ENCODE data around the gene DIDO1.
A peak's percentile ranks its signal among the peaks of the same experiment; 100 is the strongest.

The DIDO1 gene

GRCh38 chr20:62949962-62950361 is 23.7 kb upstream of the DIDO1 start:
- DNase-seq: no peak

GRCh38 chr20:62949153-62949821 is 23.0 kb upstream of the DIDO1 start:
- no peak for DNase-seq

GRCh38 chr20:62947532-62948300 is 21.4 kb upstream of the DIDO1 start:
- no peak for DNase-seq

- no peak for DNase-seq
These were observed 20.6 kb upstream of the DIDO1 start for GRCh38 chr20:62946918-62947317.

- DNase-seq: no peak
These were observed 19.6 kb upstream of the DIDO1 start for GRCh38 chr20:62945771-62946339.

- DNase-seq: no peak
These were observed 18.4 kb upstream of the DIDO1 start for GRCh38 chr20:62944746-62945145.

- no peak for DNase-seq
These were observed 17.9 kb upstream of the DIDO1 start for GRCh38 chr20:62944184-62944583.

- DNase-seq: no peak
These were observed 17.1 kb upstream of the DIDO1 start for GRCh38 chr20:62943396-62943795.

GRCh38 chr20:62942456-62942855 is 16.2 kb upstream of the DIDO1 start:
- DNase-seq: no peak

GRCh38 chr20:62941792-62942191 is 15.5 kb upstream of the DIDO1 start:
- no peak for DNase-seq

GRCh38 chr20:62940875-62941274 is 14.6 kb upstream of the DIDO1 start:
- no peak for DNase-seq

GRCh38 chr20:62938105-62938888 is 12.0 kb upstream of the DIDO1 start, which contains the start of gene GID8:
Gene GID8, plus strand, starts transcription at chr20:62938147. Its CDS starts 3,356 bp downstream, at chr20:62941503.
- peak in 7 of 14 donors; percentile 34 to 78 (median 52) for DNase-seq

- DNase-seq: peak; percentile 87 to 97 (median 92)
These were observed 11.2 kb upstream of the DIDO1 start for GRCh38 chr20:62937268-62938104.

GRCh38 chr20:62935968-62936585 is 9.8 kb upstream of the DIDO1 start:
- DNase-seq: no peak

GRCh38 chr20:62935204-62935967 is 9.1 kb upstream of the DIDO1 start:
- DNase-seq: no peak

- DNase-seq: no peak
These were observed 7.7 kb upstream of the DIDO1 start for GRCh38 chr20:62933966-62934365.

GRCh38 chr20:62931464-62931863 is 5.2 kb upstream of the DIDO1 start:
- DNase-seq: no peak

GRCh38 chr20:62929051-62929538 is 2.8 kb upstream of the DIDO1 start:
- peak in 8 of 14 donors; percentile 5 to 60 (median 24) for DNase-seq

- no peak for DNase-seq
These were observed 2.1 kb upstream of the DIDO1 start for GRCh38 chr20:62928246-62928939.

Measured in C1 segment of cervical spinal cord (tissue), 14 donors.